Measurements from ENCODE around the gene DDX24. TPM values are rescaled to one million over a fixed set of nuclear protein-coding genes. Genes with fewer than 3 reads are reported as not detected.

The DDX24 gene
- total and polyA plus RNA-seq, 9 of the 15 experiments (the other 6 are each of a cell fraction or from before 2014, with no cell fraction given): 82.4 to 175 (median 122) TPM

GRCh38 chr14:94129758-94130414 lies 48.9 kb upstream of the DDX24 start:
- in situ Hi-C loops (cut with MboI) (no loop called here), intact Hi-C loops (cut with micrococcal nuclease) (no loop called here)
- Histone ChIP-seq H3K4me1 (replicated peaks in 1 of 2; ENCODE audit: control insufficient read depth in 2 of 2, insufficient read depth in 2 of 2, low read length in 2 of 2) (peaks cover 0 to 7% of the 10 kb centered on the region in 2 experiments; a peak in 3 of 5 replicates), H3K27me3 (ENCODE audit: control insufficient read depth in 2 of 2, insufficient read depth in 2 of 2, low read length in 2 of 2) (peaks cover 0 to 12% of the 10 kb centered on the region in 2 experiments; a peak in 2 of 5 replicates), H3K9ac (ENCODE audit: insufficient read depth in 1 of 2, low read depth in 2 of 2, low read length in 2 of 2) (no peak overlapping the region), H3K9me3 (replicated peaks; ENCODE audit: control insufficient read depth, insufficient read depth, low read depth, low read length) (no peaks in the 10 kb centered on the region), H3K9me1 (ENCODE audit: control insufficient read depth, insufficient read depth, low read length) (no peaks in the 10 kb centered on the region), H3K36me3 (ENCODE audit: control insufficient read depth, insufficient read depth, low read length) (no peaks in the 10 kb centered on the region), H2AFZ (ENCODE audit: low read depth, low read length) (peak overlapping the region; percentile 82), H3K4me2 (ENCODE audit: insufficient read depth, low read length) (peak overlapping the region; percentile 73), H3K79me2 (ENCODE audit: control insufficient read depth, insufficient read depth, low read length) (no peaks in the 10 kb centered on the region), H3K27ac (ENCODE audit: extremely low read depth, low read depth, low read length) (no peak overlapping the region), H3K4me3 (peak overlapping the region; percentile 23), H4K20me1 (replicated peaks; ENCODE audit: control insufficient read depth, insufficient read depth, low read length) (no peaks in the 10 kb centered on the region)
- TF ChIP-seq ZNF449 (CRISPR knock-in tag; IDR thresholded peaks at IDR 0.05) (no peak), EGR1 (conservative IDR thresholded peaks at IDR 0.05) (peak; percentile 45), ZFP91 (CRISPR knock-in tag; IDR thresholded peaks at IDR 0.05) (no peak), ZNF384 (IDR thresholded peaks at IDR 0.05; ENCODE audit: low read depth, low read length) (peak; percentile 82), RFX1 (IDR thresholded peaks at IDR 0.05) (peak; percentile 22; the same call in 1 of the 2 replicates), ZNF512 (tag; IDR thresholded peaks at IDR 0.05) (no peak), ZNF77 (CRISPR knock-in tag; IDR thresholded peaks at IDR 0.05) (no peak), PKNOX1 (IDR thresholded peaks at IDR 0.05) (0 out of 2 replicates have a peak, but pooled peaks have one; percentile 35), PBX2 (CRISPR knock-in tag; IDR thresholded peaks at IDR 0.05; ENCODE audit: low read depth) (no peak), PBX2 (tag; conservative IDR thresholded peaks at IDR 0.05; ENCODE audit: low read depth) (0 out of 2 replicates have a peak, but pooled peaks have one; percentile 14)
- 0% methylated on average over 7 of the region's 12 CpGs for WGBS (ENCODE audit: insufficient coverage, low coverage, missing lambda C conversion rate)
- ChIA-PET CTCF (ENCODE audit: low intra/inter-chr PET ratio) (no interaction called here), POLR2A (no interaction called here)
- DNase-seq (ENCODE audit: extremely low read depth in 1 of 4, low spot score in 3 of 4): peak; percentile 33 to 58 (median 38)
- no peak for FAIRE-seq
- BruUV-seq (replicated peaks): no TSS peak
- peak; percentile 77 for ATAC-seq
